OCI-M2 (cell line): Measurements from ENCODE around the gene TXLNA.
"Not testable (repeated sequence)": the region's sequence is repeated elsewhere in the genome, so short reads cannot be mapped to it uniquely, and the experiment has no call there.

Source experiments
- DNase-seq: peaks from one replicate; lab custom pipeline; 2025; ENCODE audit not compliant: unreplicated experiment; lab: John Stamatoyannopoulos, UW

Gene TXLNA

GRCh38 chr1:32179443-32180185 is at the start of gene TXLNA:
Gene TXLNA (plus strand): TSS chr1:32179675. CDS start chr1:32180346, 671 bp downstream.
- peak; percentile 48 for DNase-seq

- DNase-seq, result not testable (repeated sequence)
These were observed 45.6 kb upstream of the TXLNA start for GRCh38 chr1:32133950-32134280.

DNA sequence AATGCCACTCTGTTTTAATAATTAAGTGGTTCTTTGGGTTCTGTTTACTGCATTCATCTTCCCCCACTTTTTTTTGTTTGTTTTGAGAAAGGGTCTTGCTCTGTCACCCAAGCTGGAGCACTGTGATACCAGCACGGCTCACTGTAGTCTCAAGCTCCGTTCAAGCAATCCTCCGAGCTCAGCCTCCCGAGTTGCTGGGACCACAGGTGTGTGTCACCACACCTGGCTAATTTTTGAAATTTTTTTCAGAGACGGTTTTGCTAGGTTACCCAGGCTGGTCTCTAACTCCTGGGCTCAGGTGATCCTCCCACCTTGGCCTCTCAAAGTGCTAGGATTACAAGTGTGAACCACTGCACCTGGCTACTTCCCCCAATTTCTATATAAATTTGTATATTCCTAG is 42.4 kb upstream of the TXLNA start:
- DNase-seq, result no peak

DNA sequence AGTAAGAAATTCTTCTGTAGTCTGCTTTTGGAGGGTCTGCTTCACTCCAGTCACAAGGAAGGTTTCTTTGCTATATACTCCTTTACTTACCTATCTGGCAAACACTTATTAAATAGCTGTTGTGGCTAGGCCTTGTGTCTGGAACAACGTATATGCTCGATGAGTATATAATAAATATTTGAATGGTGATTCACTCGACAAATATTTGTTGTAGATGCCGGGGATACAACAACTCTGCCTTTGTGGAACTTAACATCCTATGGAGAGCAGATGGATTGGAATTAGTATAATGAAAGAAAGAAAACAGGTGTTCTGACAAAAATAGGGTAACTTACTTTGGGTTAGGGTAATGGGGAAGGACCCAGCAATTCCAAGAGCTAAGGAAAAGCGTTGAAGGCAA is 40.5 kb upstream of the TXLNA start:
- no peak for DNase-seq

GRCh38 chr1:32142446-32143301 is 36.8 kb upstream of the TXLNA start:
- DNase-seq, result no peak

GRCh38 chr1:32143302-32143695 is 36.2 kb upstream of the TXLNA start:
- DNase-seq, result not testable (repeated sequence)

DNA sequence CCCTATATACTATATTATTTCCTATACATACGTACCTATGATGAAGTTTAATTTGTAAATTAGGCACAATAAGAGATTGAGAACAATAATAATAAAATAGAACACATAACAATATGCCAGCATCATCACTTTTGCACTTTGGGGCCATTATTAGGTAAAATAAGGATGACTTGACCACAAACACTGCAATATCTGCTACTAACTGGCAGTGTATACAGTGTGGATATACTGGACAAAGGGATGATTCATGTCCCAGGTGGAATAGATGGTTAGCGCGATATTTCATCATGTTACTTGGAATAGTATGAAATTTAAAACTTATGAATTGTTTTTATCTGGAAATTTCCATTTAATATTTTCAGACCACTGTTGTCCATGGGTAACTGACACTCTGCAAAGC is 35.4 kb upstream of the TXLNA start:
- DNase-seq, result no peak

DNA sequence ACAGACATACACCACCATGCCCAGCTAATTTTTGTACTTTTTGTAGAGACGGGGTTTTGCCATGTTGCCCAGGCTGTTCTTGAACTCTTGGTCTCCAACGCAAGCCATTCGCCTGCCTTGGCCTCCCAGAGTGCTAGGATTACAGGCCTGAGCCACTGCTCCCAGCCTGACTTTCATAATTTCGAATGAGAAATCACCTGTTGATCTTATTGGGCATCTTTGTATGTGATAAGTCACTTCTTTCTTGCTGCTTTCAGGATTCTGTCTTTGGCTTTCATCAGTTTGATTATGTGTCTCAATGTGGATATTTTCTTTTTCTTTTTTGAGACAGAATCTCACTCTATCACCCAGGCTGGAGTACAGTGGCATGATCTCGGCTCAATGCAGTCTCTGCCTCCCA is 31.7 kb upstream of the TXLNA start:
- DNase-seq, result not testable (repeated sequence)

DNA sequence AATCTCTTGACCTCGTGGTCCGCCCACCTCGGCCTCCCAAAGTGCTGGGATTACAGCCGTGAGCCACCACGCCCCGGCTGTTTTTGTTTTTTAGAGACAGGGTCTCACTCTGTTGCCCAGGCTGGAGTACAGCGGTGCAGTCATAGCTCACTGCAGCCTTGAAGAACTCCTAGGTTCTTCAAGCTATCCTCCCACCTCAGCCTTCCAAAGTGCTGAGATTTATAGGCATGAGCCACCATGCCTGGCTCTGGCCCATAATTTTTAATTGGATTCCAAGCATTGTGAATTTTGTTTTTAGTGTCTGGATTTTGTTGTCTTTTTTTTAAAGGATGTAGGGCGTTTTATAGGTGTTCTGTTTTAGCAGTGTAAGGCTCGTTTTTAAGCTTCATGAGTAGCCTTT is 28.6 kb upstream of the TXLNA start:
- DNase-seq, result no peak

- DNase-seq, result no peak
These were observed 28.1 kb upstream of the TXLNA start for GRCh38 chr1:32151319-32151787.

- no peak for DNase-seq
These were observed 20.3 kb upstream of the TXLNA start for GRCh38 chr1:32159189-32159588.

DNA sequence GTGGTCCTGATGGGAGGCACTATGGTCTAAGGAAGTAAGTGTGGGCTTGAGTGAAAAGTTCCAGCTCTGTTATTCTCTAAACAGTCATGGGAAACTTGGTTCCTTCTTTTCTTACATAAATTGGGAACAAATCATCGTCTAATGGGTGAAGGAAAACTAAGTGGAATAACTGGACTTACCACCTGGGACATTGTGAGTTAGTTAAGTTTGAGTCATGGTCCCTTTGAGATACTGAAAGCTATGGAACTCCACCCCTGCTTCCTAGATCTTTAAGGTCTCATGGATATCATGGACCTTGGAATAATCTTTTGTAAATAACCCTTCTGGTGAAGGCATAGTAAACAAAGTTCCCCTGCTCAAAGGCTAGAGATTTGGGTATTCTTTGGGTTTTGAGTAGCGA is 16.1 kb upstream of the TXLNA start:
- no peak for DNase-seq

DNA sequence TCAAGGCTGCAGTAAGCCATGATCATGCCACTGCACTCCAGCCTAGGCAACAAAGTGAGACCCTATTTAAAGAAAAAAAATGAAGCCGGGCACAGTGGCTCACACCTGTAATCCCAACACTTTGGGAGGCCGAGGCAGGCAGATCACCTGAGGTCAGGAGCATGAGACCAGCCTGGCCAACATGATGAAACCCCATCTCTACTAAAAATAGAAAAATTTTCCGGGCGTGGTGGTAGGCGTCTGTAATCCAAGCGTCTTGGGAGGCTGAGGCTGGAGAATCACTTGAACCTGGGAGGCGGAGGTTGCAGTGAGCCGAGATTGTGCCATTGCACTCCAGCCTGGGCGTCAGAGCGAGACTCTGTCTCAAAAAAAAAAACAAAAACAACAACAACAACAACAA is 13.8 kb upstream of the TXLNA start:
- not testable (repeated sequence) for DNase-seq

- no peak for DNase-seq
These were observed 8.5 kb upstream of the TXLNA start for GRCh38 chr1:32170991-32171390.

DNA sequence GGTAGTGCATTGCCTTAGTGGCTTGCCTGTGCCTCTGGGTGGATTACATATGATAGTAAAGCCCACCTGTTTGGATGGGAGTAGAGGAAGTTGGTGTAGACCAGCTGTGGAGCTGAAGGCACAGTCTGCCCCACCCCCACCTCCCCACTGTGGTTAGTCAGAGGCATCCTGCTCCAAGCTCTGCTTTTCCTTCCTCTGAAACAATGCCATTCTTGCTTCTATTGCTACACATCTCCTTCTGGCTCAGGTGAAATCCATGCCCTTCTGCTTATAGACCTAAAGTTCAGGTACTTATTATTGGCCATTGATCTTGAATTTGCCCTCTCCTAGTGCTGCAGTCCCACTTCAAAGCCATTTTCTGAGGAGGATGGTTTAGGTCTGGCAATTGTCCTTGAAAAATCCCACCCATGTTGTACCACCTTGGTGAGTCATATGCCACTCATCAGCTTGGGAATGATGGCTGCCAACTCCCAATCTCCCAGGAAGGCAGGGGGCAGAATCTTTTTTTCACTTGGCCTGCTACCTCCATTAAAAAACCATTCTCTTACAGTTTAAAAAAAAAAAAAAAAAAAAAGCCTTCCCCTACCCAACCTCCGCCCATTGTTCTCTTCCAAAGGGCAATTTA is 6.7 kb upstream of the TXLNA start:
- no peak for DNase-seq

- DNase-seq, result no peak
These were observed 889 bp upstream of the TXLNA start for GRCh38 chr1:32178380-32179192.

DNA sequence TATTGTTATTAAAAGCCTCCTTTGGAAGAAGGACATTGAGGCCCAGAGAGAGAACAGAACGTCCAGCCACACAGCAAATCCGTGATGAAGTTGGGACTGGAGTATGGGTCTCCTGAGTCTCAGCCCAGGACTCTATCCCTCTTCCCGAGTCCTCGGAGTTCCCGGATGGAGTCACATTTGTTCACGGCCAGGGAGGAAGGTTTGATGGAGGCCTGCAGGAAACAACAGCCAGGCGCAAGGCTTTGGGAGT is 357 bp upstream of the TXLNA start:
- no peak for DNase-seq

DNA sequence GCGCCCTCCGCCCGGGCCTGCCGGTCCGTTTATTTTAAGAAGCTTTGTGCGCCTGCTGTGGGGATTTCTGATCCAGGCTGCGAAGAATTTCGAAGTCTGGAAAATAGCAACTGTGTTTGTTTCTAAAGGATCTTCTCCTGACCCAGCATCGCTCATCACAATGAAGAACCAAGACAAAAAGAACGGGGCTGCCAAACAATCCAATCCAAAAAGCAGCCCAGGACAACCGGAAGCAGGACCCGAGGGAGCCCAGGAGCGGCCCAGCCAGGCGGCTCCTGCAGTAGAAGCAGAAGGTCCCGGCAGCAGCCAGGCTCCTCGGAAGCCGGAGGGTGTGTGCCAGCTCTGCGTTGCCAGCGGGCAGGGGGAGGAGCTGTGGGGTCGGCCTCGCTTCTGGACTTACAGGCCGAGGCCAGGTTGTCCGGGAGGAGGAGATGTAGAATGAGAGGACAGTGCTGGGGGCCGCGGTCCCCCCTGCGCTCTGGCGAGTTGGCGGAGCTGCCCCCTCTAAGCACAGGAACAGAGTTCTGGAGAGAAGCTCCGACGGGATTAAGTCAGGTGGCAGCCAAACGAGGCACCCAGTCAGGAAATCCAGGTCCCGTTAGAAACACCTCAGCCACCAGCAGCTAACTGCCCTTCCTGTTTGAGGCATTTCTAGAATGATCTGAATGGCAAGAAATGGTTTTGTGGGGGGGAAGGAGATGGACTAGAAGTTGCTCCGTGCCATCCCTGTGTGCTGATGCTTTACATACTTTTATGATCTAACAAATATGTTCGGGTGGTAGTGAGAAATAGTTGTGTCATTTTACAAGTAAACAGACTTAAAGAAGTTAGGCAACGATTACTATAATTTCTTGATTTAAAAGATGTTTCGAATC is 948 bp downstream of the TXLNA start:
- DNase-seq, result no peak

- DNase-seq, result no peak
These were observed 1.6 kb downstream of the TXLNA start for GRCh38 chr1:32181065-32181464.

- no peak for DNase-seq
These were observed 2.1 kb downstream of the TXLNA start for GRCh38 chr1:32181563-32181962.
